ENCODE measurements around the gene MRPS24. TPM values are rescaled to one million over a fixed set of nuclear protein-coding genes. Genes with fewer than 3 reads are reported as not detected.

Gene MRPS24
- total and polyA plus RNA-seq, 2 donors (not counting 3 experiments of a cell fraction or from before 2014, with no cell fraction given), result 105 to 279 TPM

- CTCF ChIA-PET, result interaction anchor here (1.1 to 1.5 kb wide), 3 partner anchors 14 to 262 kb away, joined by 3 read pairs; partner anchors contain the start of genes MRPS24 and STK17A
- FAIRE-seq (no peak), DNase-seq (ENCODE audit: low read depth, low spot score) (no peak)
- Histone ChIP-seq H3K36me3 (ENCODE audit: control insufficient read depth in 2 of 2, extremely low read depth in 1 of 2, insufficient read depth in 2 of 2, low read length in 2 of 2) (no peaks in the 10 kb centered on the region), H3K9me3 (replicated peaks; ENCODE audit: control insufficient read depth, insufficient read depth, low read length) (no peaks in the 10 kb centered on the region), H3K4me1 (ENCODE audit: control insufficient read depth, extremely low read depth, insufficient read depth, low read length) (no peaks in the 10 kb centered on the region), H4K20me1 (replicated peaks; ENCODE audit: control insufficient read depth, extremely low read depth, insufficient read depth, low read length) (no peaks in the 10 kb centered on the region), H2AFZ (ENCODE audit: low read depth, low read length) (no peak overlapping the region), H3K9ac (replicated peaks; ENCODE audit: extremely low read depth, insufficient read depth, low read length) (no peak overlapping the region), H3K4me2 (ENCODE audit: insufficient read depth, low read length) (no peak overlapping the region), H3K27me3 (ENCODE audit: control insufficient read depth in 2 of 2, insufficient read depth in 2 of 2, low read length in 2 of 2) (peaks cover 5% of the 10 kb centered on the region in 2 experiments), H3K9me1 (replicated peaks; ENCODE audit: control insufficient read depth, extremely low read depth, insufficient read depth, low read length) (no peaks in the 10 kb centered on the region), H3K79me2 (ENCODE audit: control insufficient read depth, insufficient read depth, low read length) (no peaks in the 10 kb centered on the region), H3K4me3 (replicated peaks in 1 of 3; ENCODE audit: insufficient read depth in 1 of 3, low read depth in 1 of 3, low read length in 3 of 3) (no peak overlapping the region), H3K27ac (ENCODE audit: insufficient read depth, low read depth, low read length) (no peak overlapping the region)
- no TSS peak for BruUV-seq (replicated peaks)
- intact Hi-C loops (cut with micrococcal nuclease) (no loop called here), dilution Hi-C loops (cut with MboI; ENCODE audit: extremely low pct_ligation_motif_present, low sequenced_read_pairs) (no loop called here)
- TF ChIP-seq GATA2 (IDR thresholded peaks at IDR 0.05; ENCODE audit: insufficient read depth, insufficient read length, low read depth, low read length), result no peak
- TF ChIP-seq POLR2A (IDR thresholded peaks at IDR 0.05; ENCODE audit: low read depth, low read length), result no peak
- TF ChIP-seq JUN (IDR thresholded peaks at IDR 0.05; ENCODE audit: borderline replicate concordance, insufficient read depth, insufficient read length, low read depth), result no peak
- no peak for TF ChIP-seq CTCF (IDR thresholded peaks at IDR 0.05; ENCODE audit: extremely low read depth in 1 of 2, insufficient read depth in 1 of 2, low read depth in 1 of 2, low read length in 2 of 2)
- TF ChIP-seq FOS (IDR thresholded peaks at IDR 0.05; ENCODE audit: borderline replicate concordance, insufficient read depth, low read length), result no peak
- TF ChIP-seq POLR2AphosphoS5 (IDR thresholded peaks at IDR 0.05; ENCODE audit: insufficient read depth, low read depth, low read length), result no peak
- TF ChIP-seq MAX (IDR thresholded peaks at IDR 0.05; ENCODE audit: insufficient read depth, insufficient read length), result no peak
- no peak for TF ChIP-seq MYC (IDR thresholded peaks at IDR 0.05; ENCODE audit: low read depth, low read length)
- no peak for TF ChIP-seq EZH2 (IDR thresholded peaks at IDR 0.05; ENCODE audit: borderline replicate concordance, low read depth, low read length, severe bottlenecking)
- POLR2A ChIA-PET, result interaction anchor here (0.5 kb wide), 1 partner anchor 25 kb away, joined by 3 read pairs; the partner anchor contains the start of gene MRPS24
These were observed 24.7 kb downstream of the MRPS24 start for GRCh38 chr7:43844662-43845061.
